ENCODE measurements around the gene IMPG2.

IMPG2 gene

GRCh38 chr3:101230618-101231017, 89.8 kb downstream of the IMPG2 start:
- DNase-seq, result no peak

- DNase-seq, result no peak
Measured at GRCh38 chr3:101229681-101230080, 90.7 kb downstream of the IMPG2 start.

- no peak for DNase-seq
Measured at GRCh38 chr3:101228441-101228840, 91.9 kb downstream of the IMPG2 start.

- no peak for DNase-seq
Measured at GRCh38 chr3:101224739-101225138, 95.6 kb downstream of the IMPG2 start.

- no peak for DNase-seq
Measured at GRCh38 chr3:101223016-101223415, 97.4 kb downstream of the IMPG2 start.

- no peak for DNase-seq
Measured at GRCh38 chr3:101219842-101220560, 100.4 kb downstream of the IMPG2 start.

- no peak for DNase-seq
Measured at GRCh38 chr3:101217472-101218245, 102.7 kb downstream of the IMPG2 start.

- DNase-seq, result no peak
Measured at GRCh38 chr3:101216710-101217465, 103.5 kb downstream of the IMPG2 start.

- DNase-seq, result no peak
Measured at GRCh38 chr3:101212730-101213129, 107.6 kb downstream of the IMPG2 start.

GRCh38 chr3:101204246-101204645, 116.1 kb downstream of the IMPG2 start:
- DNase-seq, result no peak

- no peak for DNase-seq
Measured at GRCh38 chr3:101203411-101203810, 117.0 kb downstream of the IMPG2 start.

- DNase-seq, result no peak
Measured at GRCh38 chr3:101202640-101203039, 117.7 kb downstream of the IMPG2 start.

- no peak for DNase-seq
Measured at GRCh38 chr3:101200461-101200860, 119.9 kb downstream of the IMPG2 start.

- DNase-seq, result no peak
Measured at GRCh38 chr3:101195951-101196713, 124.2 kb downstream of the IMPG2 start.

GRCh38 chr3:101194392-101194791, 126.0 kb downstream of the IMPG2 start:
- DNase-seq, result no peak

- no peak for DNase-seq
Measured at GRCh38 chr3:101193957-101194356, 126.4 kb downstream of the IMPG2 start.

GRCh38 chr3:101189796-101190195, 130.6 kb downstream of the IMPG2 start:
- DNase-seq, result no peak

GRCh38 chr3:101189176-101189575, 131.2 kb downstream of the IMPG2 start:
- DNase-seq, result no peak

- DNase-seq, result no peak
Measured at GRCh38 chr3:101185341-101185740, 135.0 kb downstream of the IMPG2 start.

GRCh38 chr3:101184111-101184510, 136.3 kb downstream of the IMPG2 start:
- no peak for DNase-seq

- DNase-seq, result no peak
Measured at GRCh38 chr3:101183151-101183550, 137.2 kb downstream of the IMPG2 start.

- DNase-seq, result no peak
Measured at GRCh38 chr3:101182734-101183133, 137.6 kb downstream of the IMPG2 start.

- DNase-seq, result no peak
Measured at GRCh38 chr3:101181801-101182200, 138.6 kb downstream of the IMPG2 start.
